MM.1S (cell line): ENCODE measurements around the gene PLPPR4.

Source experiments
- EZH2 ChIP-seq: fragments of 300-600 bp; sonication (generic); optimal IDR thresholded peaks from 2 replicates; pipeline ENCODE3; 2017; ENCODE audit warnings: low read depth, mild to moderate bottlenecking, antibody characterized with exemption, low read length, mixed read lengths
- EZH2phosphoT487 ChIP-seq: fragments of 300-600 bp; sonication (generic); IDR thresholded peaks from 2 replicates; pipeline ENCODE4 v1.6.1; 2018; ENCODE audit warnings: antibody characterized with exemption, low read length
- TF ChIP-seq, protein P1 (sequence below): fragments of 300-600 bp; sonication (generic); IDR thresholded peaks from 2 replicates; pipeline ENCODE4 v1.5.1; 2016; ENCODE audit warnings: antibody characterized with exemption, low read length, mixed read lengths

DNA sequence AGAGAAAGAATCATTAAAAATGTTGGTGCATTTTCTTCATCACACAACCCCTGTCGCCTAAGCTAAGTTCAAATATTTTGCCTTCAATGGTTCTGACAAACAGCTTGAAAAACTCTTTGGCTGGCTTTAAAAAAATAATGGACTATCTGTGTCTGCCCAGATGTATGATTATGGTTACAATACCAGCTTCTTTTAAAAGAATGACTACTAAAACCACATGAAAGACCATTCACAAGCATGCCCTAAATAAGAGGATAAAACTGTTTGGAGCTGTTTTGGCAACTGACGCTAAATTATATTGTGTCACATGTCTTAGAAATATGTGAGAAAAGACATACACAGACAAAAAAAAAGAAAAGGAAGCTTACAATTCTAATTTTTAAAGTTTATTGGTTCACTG, 23.7 kb upstream of the PLPPR4 start:
- TF ChIP-seq, protein P1, sequence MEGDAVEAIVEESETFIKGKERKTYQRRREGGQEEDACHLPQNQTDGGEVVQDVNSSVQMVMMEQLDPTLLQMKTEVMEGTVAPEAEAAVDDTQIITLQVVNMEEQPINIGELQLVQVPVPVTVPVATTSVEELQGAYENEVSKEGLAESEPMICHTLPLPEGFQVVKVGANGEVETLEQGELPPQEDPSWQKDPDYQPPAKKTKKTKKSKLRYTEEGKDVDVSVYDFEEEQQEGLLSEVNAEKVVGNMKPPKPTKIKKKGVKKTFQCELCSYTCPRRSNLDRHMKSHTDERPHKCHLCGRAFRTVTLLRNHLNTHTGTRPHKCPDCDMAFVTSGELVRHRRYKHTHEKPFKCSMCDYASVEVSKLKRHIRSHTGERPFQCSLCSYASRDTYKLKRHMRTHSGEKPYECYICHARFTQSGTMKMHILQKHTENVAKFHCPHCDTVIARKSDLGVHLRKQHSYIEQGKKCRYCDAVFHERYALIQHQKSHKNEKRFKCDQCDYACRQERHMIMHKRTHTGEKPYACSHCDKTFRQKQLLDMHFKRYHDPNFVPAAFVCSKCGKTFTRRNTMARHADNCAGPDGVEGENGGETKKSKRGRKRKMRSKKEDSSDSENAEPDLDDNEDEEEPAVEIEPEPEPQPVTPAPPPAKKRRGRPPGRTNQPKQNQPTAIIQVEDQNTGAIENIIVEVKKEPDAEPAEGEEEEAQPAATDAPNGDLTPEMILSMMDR: no peak
- TF ChIP-seq EZH2phosphoT487 (no peak), EZH2 (no peak)
